Cardiac fibroblast (primary cell): ENCODE results near the gene KAT7.

Experiments used
- DNase-seq, 2 donors: peaks; one replicate each; pipeline versions ENCODE4 v3.0.0 to v3.0.0-alpha.2; 2010; ENCODE audit warnings: low read depth in 2 of 2
- H3K4me3 ChIP-seq, 2 donors: replicated peaks in 1 of 2; 1 replicate in 1 of 2; 2 replicates in 1 of 2; pipeline ENCODE4 v1.5.1; 2011; ENCODE audit warnings: low read depth in 2 of 2, low read length in 2 of 2, mild to moderate bottlenecking in 2 of 2, moderate library complexity in 1 of 2
- CTCF ChIP-seq: IDR thresholded peaks from one replicate; pipeline ENCODE4 v1.5.1; 2011; ENCODE audit warnings: low read depth, mild to moderate bottlenecking, low read length, inconsistent platforms

KAT7 gene

GRCh38 chr17:49853470-49854015 is 65.1 kb downstream of the KAT7 start:
- no peak for TF ChIP-seq CTCF
- no peak overlapping the region for H3K4me3 ChIP-seq
- no peak for DNase-seq

- no peak for TF ChIP-seq CTCF
- DNase-seq: no peak
- H3K4me3 ChIP-seq: no peak overlapping the region
Measured at GRCh38 chr17:49854126-49854525, 65.6 kb downstream of the KAT7 start.

GRCh38 chr17:49858796-49859195 is 70.3 kb downstream of the KAT7 start:
- H3K4me3 ChIP-seq: no peak overlapping the region
- DNase-seq: no peak
- no peak for TF ChIP-seq CTCF

- H3K4me3 ChIP-seq: no peak overlapping the region
- DNase-seq: no peak
- no peak for TF ChIP-seq CTCF
Measured at GRCh38 chr17:49859991-49860953, 71.8 kb downstream of the KAT7 start.

- DNase-seq: peak; percentile 45 to 58
- TF ChIP-seq CTCF: peak; percentile 73
- H3K4me3 ChIP-seq: no peak overlapping the region
Measured at GRCh38 chr17:49861150-49861884, 72.8 kb downstream of the KAT7 start.

GRCh38 chr17:49862781-49863331 is 74.4 kb downstream of the KAT7 start:
- TF ChIP-seq CTCF: no peak
- DNase-seq: peak in 1 of 2 donors; percentile 21
- no peak overlapping the region for H3K4me3 ChIP-seq
